ENCODE measurements around the gene ANKMY1.

Gene ANKMY1

GRCh38 chr2:240431661-240432424 lies 125.9 kb downstream of the ANKMY1 start:
- no peak for DNase-seq

- no peak for DNase-seq
Measured at GRCh38 chr2:240431271-240431660, 126.5 kb downstream of the ANKMY1 start.

- DNase-seq = no peak
Measured at GRCh38 chr2:240430595-240430994, 127.2 kb downstream of the ANKMY1 start.

GRCh38 chr2:240429872-240430491 lies 127.8 kb downstream of the ANKMY1 start:
- DNase-seq = no peak

Data from central memory CD4-positive, alpha-beta T cell (primary cell).